GM23338 (cell line): Measurements from ENCODE around the gene ELL2. TPM values are rescaled to one million over a fixed set of nuclear protein-coding genes. Genes with fewer than 3 reads are reported as not detected.

Experiments used
- ATAC-seq: fragments of 200-7000 bp; cut with Tn5 transposase; 3 replicates; pipeline ENCODE4 v1.9.1; 2020
- DNase-seq: peaks from one replicate; pipeline ENCODE4 v3.0.0-alpha.2; 2015; ENCODE audit warnings: low spot score
- H2AFZ ChIP-seq: fragments of 200-600 bp; sonication (generic); 2 replicates; pipeline ENCODE4 v1.8.0; 2016; ENCODE audit warnings: antibody characterized with exemption, mild to moderate bottlenecking, moderate library complexity
- H3F3A ChIP-seq: fragments of 200-600 bp; sonication (generic); replicated peaks from 2 replicates; pipeline ENCODE4 v1.8.0; 2017; ENCODE audit warnings: antibody characterized with exemption, mixed run types, low read depth
- H3K27ac ChIP-seq: fragments of 200-600 bp; sonication (generic); 2 replicates; pipeline ENCODE4 v1.6.1; 2016; ENCODE audit warnings: low read depth
- H3K27me3 ChIP-seq: fragments of 200-600 bp; sonication (generic); 2 replicates; pipeline ENCODE4 v1.8.0; 2016; ENCODE audit warnings: mild to moderate bottlenecking, mixed run types, moderate library complexity; ENCODE audit not compliant: insufficient read depth
- H3K36me3 ChIP-seq: fragments of 200-600 bp; sonication (generic); 2 replicates; pipeline ENCODE4 v1.8.0; 2016; ENCODE audit warnings: mild to moderate bottlenecking; ENCODE audit not compliant: insufficient read depth
- H3K4me1 ChIP-seq: fragments of 200-600 bp; sonication (generic); 2 replicates; pipeline ENCODE4 v1.8.0; 2016; ENCODE audit warnings: mild to moderate bottlenecking, moderate library complexity; ENCODE audit not compliant: insufficient read depth
- H3K4me2 ChIP-seq: fragments of 200-600 bp; sonication (generic); 2 replicates; pipeline ENCODE4 v1.7.1; 2017; ENCODE audit warnings: mixed run types
- H3K4me3 ChIP-seq: fragments of 200-600 bp; sonication (generic); 2 replicates; pipeline ENCODE4 v1.6.1; 2016; ENCODE audit warnings: mixed run types
- H3K79me2 ChIP-seq: fragments of 200-600 bp; sonication (generic); replicated peaks from 2 replicates; pipeline ENCODE4 v1.8.0; 2017; ENCODE audit warnings: mild to moderate bottlenecking; ENCODE audit not compliant: insufficient read depth
- H3K9me2 ChIP-seq: fragments of 200-600 bp; sonication (generic); 2 replicates; pipeline ENCODE4 v1.8.0; 2017; ENCODE audit not compliant: insufficient read depth
- H4K20me1 ChIP-seq: fragments of 200-600 bp; sonication (generic); replicated peaks from 2 replicates; pipeline ENCODE4 v1.8.0; 2017; ENCODE audit warnings: mild to moderate bottlenecking; ENCODE audit not compliant: insufficient read depth
- H3K27ac Mint-ChIP-seq: 2 replicates; pipeline ENCODE4 v1.8.0; 2020; ENCODE audit warnings: inconsistent platforms, mild to moderate bottlenecking, moderate library complexity, mixed read lengths
- H3K27me3 Mint-ChIP-seq: 3 replicates; pipeline ENCODE4 v1.8.0; 2022; ENCODE audit warnings: low read depth, mild to moderate bottlenecking, moderate library complexity, mixed read lengths, inconsistent platforms; ENCODE audit not compliant: insufficient read depth, poor library complexity
- H3K36me3 Mint-ChIP-seq: 3 replicates; pipeline ENCODE4 v1.8.0; 2021; ENCODE audit warnings: low read depth, mild to moderate bottlenecking, inconsistent platforms, moderate library complexity, mixed read lengths
- H3K4me1 Mint-ChIP-seq: 3 replicates; pipeline ENCODE4 v1.8.0; 2020; ENCODE audit warnings: mild to moderate bottlenecking, inconsistent platforms, mixed read lengths
- H3K4me3 Mint-ChIP-seq: 3 replicates; pipeline ENCODE4 v1.8.0; 2021; ENCODE audit warnings: moderate library complexity, mild to moderate bottlenecking, inconsistent platforms, mixed read lengths
- H3K9me3 Mint-ChIP-seq: 3 replicates; pipeline ENCODE4 v1.8.0; 2020; ENCODE audit warnings: moderate library complexity, mild to moderate bottlenecking, inconsistent platforms, mixed read lengths
- CREB1 ChIP-seq: fragments of 250-450 bp; sonication (Bioruptor Pico); IDR thresholded peaks from 2 replicates; pipeline ENCODE4 v1.5.0; 2020; ENCODE audit warnings: low read depth, mild to moderate bottlenecking, moderate library complexity
- EZH2 ChIP-seq: fragments of 200-600 bp; sonication (generic); IDR thresholded peaks from one replicate; pipeline ENCODE4 v1.8.0; 2017; ENCODE audit warnings: antibody characterized with exemption, mild to moderate bottlenecking, low read depth; ENCODE audit not compliant: unreplicated experiment
- EZH2phosphoT487 ChIP-seq: fragments of 200-600 bp; sonication (generic); IDR thresholded peaks from one replicate; pipeline ENCODE4 v1.8.1; 2018; ENCODE audit warnings: antibody characterized with exemption; ENCODE audit not compliant: unreplicated experiment
- JUNB ChIP-seq: IDR thresholded peaks from one replicate; pipeline ENCODE4 v1.6.1; 2016; ENCODE audit warnings: antibody characterized with exemption; ENCODE audit not compliant: unreplicated experiment
- NANOG ChIP-seq: IDR thresholded peaks from 2 replicates; pipeline ENCODE4 v1.6.1; 2016; ENCODE audit warnings: antibody characterized with exemption, borderline replicate concordance
- POLR2AphosphoS5 ChIP-seq: IDR thresholded peaks from 2 replicates; pipeline ENCODE4 v1.6.1; 2016; ENCODE audit warnings: antibody characterized with exemption, low read depth
- STAT1 ChIP-seq: IDR thresholded peaks from one replicate; pipeline ENCODE4 v1.6.1; 2016; ENCODE audit warnings: antibody characterized with exemption; ENCODE audit not compliant: unreplicated experiment
- ZNF114 ChIP-seq: fragments of 250-450 bp; sonication (Bioruptor Pico); IDR thresholded peaks from 2 replicates; pipeline ENCODE4 v1.5.0; 2020; ENCODE audit warnings: mild to moderate bottlenecking, moderate library complexity
- ZNF331 ChIP-seq: fragments of 250-450 bp; sonication (Bioruptor Pico); IDR thresholded peaks from 2 replicates; pipeline ENCODE4 v1.5.0; 2020; ENCODE audit warnings: low read depth, mild to moderate bottlenecking, moderate library complexity
- polyA plus RNA-seq: library from polyadenylated mRNA; unstranded; fragments of >200 nt; fragmentation: Nextera tagmentation; extraction: Ambion mirVana; gene quantifications from 2 replicates; pipeline ENCODE4 v1.2.1, GENCODE V29; 2016
- total RNA-seq: library from RNA; depleted of rRNA; stranded (reverse); fragments of >200 nt; shearing (Covaris generic); gene quantifications from 2 replicates; pipeline ENCODE4 v1.2.3, GENCODE V29; 2014
- TF ChIP-seq, protein P1 (sequence below): IDR thresholded peaks from 2 replicates; pipeline ENCODE4 v1.6.1; 2016; ENCODE audit warnings: antibody characterized with exemption
- TF ChIP-seq, protein P2 (sequence below): IDR thresholded peaks from one replicate; pipeline ENCODE4 v1.6.1; 2018; ENCODE audit warnings: antibody characterized with exemption; ENCODE audit not compliant: unreplicated experiment
- TF ChIP-seq, protein P3 (sequence below): fragments of 250-450 bp; sonication (Bioruptor Pico); IDR thresholded peaks from 2 replicates; pipeline ENCODE4 v1.5.0; 2020; ENCODE audit warnings: mild to moderate bottlenecking, moderate library complexity

The ELL2 gene
- total and polyA plus RNA-seq, 2 experiments from 2014 or later = 7.4 to 32.6 TPM

DNA sequence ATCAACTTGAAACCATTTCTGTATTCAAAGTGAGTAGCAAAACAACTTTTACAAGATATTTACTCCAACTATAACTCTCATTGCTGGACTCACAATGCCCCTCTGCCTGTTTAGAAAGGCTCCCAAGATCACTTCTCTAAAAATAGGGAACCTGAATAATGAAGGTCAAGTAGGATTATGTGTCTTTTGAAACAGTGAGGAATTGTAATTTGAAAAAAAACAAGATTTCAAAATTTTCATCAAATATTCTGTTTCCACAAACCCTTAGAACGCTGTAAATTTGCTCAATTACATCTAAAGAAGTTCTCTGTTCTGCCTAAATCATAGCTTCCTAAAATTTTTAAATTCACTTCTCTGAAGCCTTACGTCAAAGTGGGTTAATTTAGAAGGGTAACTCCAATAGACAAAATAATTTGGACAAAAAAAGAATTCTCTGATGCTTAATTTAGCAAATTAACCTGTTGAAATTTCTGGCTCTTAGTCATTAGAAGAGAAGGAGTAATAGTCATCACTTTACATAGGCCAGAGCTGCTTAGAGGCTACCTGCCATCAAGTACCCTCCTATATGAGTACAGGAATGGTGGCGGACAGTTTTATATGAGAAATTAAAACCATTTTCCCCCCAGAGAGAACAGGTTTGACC lies 4.0 kb downstream of the ELL2 start:
- Histone ChIP-seq H3K4me2 (peak overlapping the region; percentile 88; the same call in 1 of the 2 replicates), H2AFZ (no peak overlapping the region), H3K36me3 (no peaks in the 10 kb centered on the region), H3K4me1 (peaks cover 31% of the 10 kb centered on the region), H4K20me1 (0 out of 2 replicates have a peak, but pooled peaks cover 3% of the 10 kb centered on the region), H3K4me3 (no peak overlapping the region), H3K9me2 (no peaks in the 10 kb centered on the region), H3K27ac (no peak overlapping the region), H3F3A (no peaks in the 10 kb centered on the region), H3K79me2 (peaks cover 55% of the 10 kb centered on the region), H3K27me3 (peaks cover 13% of the 10 kb centered on the region)
- no peaks in the 10 kb centered on the region for H3K36me3 Mint-ChIP-seq
- H3K27me3 Mint-ChIP-seq = peaks cover 20% of the 10 kb centered on the region
- no peak overlapping the region; the same call in 2 of the 3 replicates for H3K4me3 Mint-ChIP-seq
- H3K9me3 Mint-ChIP-seq = peaks cover 3% of the 10 kb centered on the region; the same call in 2 of the 3 replicates
- no peak for ATAC-seq
- H3K4me1 Mint-ChIP-seq = peaks cover 60% of the 10 kb centered on the region
- TF ChIP-seq POLR2AphosphoS5 = no peak
- TF ChIP-seq, protein P1, sequence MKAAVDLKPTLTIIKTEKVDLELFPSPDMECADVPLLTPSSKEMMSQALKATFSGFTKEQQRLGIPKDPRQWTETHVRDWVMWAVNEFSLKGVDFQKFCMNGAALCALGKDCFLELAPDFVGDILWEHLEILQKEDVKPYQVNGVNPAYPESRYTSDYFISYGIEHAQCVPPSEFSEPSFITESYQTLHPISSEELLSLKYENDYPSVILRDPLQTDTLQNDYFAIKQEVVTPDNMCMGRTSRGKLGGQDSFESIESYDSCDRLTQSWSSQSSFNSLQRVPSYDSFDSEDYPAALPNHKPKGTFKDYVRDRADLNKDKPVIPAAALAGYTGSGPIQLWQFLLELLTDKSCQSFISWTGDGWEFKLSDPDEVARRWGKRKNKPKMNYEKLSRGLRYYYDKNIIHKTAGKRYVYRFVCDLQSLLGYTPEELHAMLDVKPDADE = no peak
- TF ChIP-seq JUNB = no peak
- TF ChIP-seq, protein P2, sequence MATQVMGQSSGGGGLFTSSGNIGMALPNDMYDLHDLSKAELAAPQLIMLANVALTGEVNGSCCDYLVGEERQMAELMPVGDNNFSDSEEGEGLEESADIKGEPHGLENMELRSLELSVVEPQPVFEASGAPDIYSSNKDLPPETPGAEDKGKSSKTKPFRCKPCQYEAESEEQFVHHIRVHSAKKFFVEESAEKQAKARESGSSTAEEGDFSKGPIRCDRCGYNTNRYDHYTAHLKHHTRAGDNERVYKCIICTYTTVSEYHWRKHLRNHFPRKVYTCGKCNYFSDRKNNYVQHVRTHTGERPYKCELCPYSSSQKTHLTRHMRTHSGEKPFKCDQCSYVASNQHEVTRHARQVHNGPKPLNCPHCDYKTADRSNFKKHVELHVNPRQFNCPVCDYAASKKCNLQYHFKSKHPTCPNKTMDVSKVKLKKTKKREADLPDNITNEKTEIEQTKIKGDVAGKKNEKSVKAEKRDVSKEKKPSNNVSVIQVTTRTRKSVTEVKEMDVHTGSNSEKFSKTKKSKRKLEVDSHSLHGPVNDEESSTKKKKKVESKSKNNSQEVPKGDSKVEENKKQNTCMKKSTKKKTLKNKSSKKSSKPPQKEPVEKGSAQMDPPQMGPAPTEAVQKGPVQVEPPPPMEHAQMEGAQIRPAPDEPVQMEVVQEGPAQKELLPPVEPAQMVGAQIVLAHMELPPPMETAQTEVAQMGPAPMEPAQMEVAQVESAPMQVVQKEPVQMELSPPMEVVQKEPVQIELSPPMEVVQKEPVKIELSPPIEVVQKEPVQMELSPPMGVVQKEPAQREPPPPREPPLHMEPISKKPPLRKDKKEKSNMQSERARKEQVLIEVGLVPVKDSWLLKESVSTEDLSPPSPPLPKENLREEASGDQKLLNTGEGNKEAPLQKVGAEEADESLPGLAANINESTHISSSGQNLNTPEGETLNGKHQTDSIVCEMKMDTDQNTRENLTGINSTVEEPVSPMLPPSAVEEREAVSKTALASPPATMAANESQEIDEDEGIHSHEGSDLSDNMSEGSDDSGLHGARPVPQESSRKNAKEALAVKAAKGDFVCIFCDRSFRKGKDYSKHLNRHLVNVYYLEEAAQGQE = no peak
- no peak for TF ChIP-seq EZH2
- no peak for TF ChIP-seq NANOG
- TF ChIP-seq ZNF114 (CRISPR knock-in tag) = no peak
- TF ChIP-seq EZH2phosphoT487 = no peak
- TF ChIP-seq STAT1 = no peak
- TF ChIP-seq CREB1 (CRISPR knock-in tag) = no peak
- TF ChIP-seq, protein P3, sequence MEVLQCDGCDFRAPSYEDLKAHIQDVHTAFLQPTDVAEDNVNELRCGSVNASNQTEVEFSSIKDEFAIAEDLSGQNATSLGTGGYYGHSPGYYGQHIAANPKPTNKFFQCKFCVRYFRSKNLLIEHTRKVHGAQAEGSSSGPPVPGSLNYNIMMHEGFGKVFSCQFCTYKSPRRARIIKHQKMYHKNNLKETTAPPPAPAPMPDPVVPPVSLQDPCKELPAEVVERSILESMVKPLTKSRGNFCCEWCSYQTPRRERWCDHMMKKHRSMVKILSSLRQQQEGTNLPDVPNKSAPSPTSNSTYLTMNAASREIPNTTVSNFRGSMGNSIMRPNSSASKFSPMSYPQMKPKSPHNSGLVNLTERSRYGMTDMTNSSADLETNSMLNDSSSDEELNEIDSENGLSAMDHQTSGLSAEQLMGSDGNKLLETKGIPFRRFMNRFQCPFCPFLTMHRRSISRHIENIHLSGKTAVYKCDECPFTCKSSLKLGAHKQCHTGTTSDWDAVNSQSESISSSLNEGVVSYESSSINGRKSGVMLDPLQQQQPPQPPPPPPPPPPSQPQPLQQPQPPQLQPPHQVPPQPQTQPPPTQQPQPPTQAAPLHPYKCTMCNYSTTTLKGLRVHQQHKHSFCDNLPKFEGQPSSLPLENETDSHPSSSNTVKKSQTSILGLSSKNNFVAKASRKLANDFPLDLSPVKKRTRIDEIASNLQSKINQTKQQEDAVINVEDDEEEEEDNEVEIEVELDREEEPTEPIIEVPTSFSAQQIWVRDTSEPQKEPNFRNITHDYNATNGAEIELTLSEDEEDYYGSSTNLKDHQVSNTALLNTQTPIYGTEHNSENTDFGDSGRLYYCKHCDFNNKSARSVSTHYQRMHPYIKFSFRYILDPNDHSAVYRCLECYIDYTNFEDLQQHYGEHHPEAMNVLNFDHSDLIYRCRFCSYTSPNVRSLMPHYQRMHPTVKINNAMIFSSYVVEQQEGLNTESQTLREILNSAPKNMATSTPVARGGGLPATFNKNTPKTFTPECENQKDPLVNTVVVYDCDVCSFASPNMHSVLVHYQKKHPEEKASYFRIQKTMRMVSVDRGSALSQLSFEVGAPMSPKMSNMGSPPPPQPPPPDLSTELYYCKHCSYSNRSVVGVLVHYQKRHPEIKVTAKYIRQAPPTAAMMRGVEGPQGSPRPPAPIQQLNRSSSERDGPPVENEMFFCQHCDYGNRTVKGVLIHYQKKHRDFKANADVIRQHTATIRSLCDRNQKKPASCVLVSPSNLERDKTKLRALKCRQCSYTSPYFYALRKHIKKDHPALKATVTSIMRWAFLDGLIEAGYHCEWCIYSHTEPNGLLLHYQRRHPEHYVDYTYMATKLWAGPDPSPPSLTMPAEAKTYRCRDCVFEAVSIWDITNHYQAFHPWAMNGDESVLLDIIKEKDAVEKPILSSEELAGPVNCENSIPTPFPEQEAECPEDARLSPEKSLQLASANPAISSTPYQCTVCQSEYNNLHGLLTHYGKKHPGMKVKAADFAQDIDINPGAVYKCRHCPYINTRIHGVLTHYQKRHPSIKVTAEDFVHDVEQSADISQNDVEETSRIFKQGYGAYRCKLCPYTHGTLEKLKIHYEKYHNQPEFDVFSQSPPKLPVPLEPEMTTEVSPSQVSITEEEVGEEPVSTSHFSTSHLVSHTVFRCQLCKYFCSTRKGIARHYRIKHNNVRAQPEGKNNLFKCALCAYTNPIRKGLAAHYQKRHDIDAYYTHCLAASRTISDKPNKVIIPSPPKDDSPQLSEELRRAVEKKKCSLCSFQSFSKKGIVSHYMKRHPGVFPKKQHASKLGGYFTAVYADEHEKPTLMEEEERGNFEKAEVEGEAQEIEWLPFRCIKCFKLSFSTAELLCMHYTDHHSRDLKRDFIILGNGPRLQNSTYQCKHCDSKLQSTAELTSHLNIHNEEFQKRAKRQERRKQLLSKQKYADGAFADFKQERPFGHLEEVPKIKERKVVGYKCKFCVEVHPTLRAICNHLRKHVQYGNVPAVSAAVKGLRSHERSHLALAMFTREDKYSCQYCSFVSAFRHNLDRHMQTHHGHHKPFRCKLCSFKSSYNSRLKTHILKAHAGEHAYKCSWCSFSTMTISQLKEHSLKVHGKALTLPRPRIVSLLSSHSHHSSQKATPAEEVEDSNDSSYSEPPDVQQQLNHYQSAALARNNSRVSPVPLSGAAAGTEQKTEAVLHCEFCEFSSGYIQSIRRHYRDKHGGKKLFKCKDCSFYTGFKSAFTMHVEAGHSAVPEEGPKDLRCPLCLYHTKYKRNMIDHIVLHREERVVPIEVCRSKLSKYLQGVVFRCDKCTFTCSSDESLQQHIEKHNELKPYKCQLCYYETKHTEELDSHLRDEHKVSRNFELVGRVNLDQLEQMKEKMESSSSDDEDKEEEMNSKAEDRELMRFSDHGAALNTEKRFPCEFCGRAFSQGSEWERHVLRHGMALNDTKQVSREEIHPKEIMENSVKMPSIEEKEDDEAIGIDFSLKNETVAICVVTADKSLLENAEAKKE (CRISPR knock-in tag) = no peak
- no peak for TF ChIP-seq ZNF331 (CRISPR knock-in tag)
- no peak for DNase-seq
- no peak overlapping the region for H3K27ac Mint-ChIP-seq
